ENCODE results near the gene TMEM243.
A peak's percentile ranks its signal among the peaks of the same experiment; 100 is the strongest.

The TMEM243 gene

GRCh38 chr7:87152112-87152896 lies 67.2 kb downstream of the TMEM243 start, which contains the start of gene DMTF1:
DMTF1 (plus strand) TSS chr7:87152453; CDS start chr7:87164942, 12,489 bp downstream.
- H3K9me3 ChIP-seq (ENCODE audit: insufficient read depth, low read depth, low read length), result no peaks in the 10 kb centered on the region

GRCh38 chr7:87151729-87152111 lies 67.8 kb downstream of the TMEM243 start:
- no peak for DNase-seq
- Histone ChIP-seq H3K4me1 (ENCODE audit: control insufficient read depth in 1 of 2, insufficient read depth in 2 of 2, low read length in 2 of 2) (no peaks in the 10 kb centered on the region), H3K9me3 (ENCODE audit: insufficient read depth, low read depth, low read length) (no peaks in the 10 kb centered on the region), H2AFZ (ENCODE audit: insufficient read depth, low read length, poor library complexity) (peak overlapping the region; percentile 97), H3K79me2 (ENCODE audit: control insufficient read depth, insufficient read depth, low read length, poor library complexity) (peaks cover 8% of the 10 kb centered on the region), H2BK5ac (ENCODE audit: low read depth, low read length, poor library complexity) (peak overlapping the region; percentile 76), H3K4me2 (ENCODE audit: low read length) (peak overlapping the region; percentile 68), H3K27me3 (ENCODE audit: insufficient read depth, low read length) (no peaks in the 10 kb centered on the region), H3K4ac (ENCODE audit: low read depth, low read length) (peak overlapping the region; percentile 28), H4K12ac (ENCODE audit: low read depth, low read length) (peak overlapping the region; percentile 89), H3K27ac (ENCODE audit: low read depth, low read length) (peak overlapping the region; percentile 89), H4K8ac (ENCODE audit: low read depth, low read length) (peak overlapping the region; percentile 94), H3K23ac (ENCODE audit: low read length) (no peak overlapping the region), H2AK5ac (ENCODE audit: low read length) (no peak overlapping the region), H3K9ac (ENCODE audit: low read length) (peak overlapping the region; percentile 85), H3K79me1 (ENCODE audit: low read length) (peaks cover 12% of the 10 kb centered on the region), H2BK12ac (ENCODE audit: low read length) (peak overlapping the region; percentile 56), H3K18ac (ENCODE audit: low read length) (peak overlapping the region; percentile 89), H3K4me3 (ENCODE audit: low read depth, low read length) (peak overlapping the region; percentile 98), H3K36me3 (ENCODE audit: control insufficient read depth in 1 of 2, insufficient read depth in 2 of 2, low read length in 2 of 2) (no peaks in the 10 kb centered on the region), H3K14ac (ENCODE audit: low read length) (peak overlapping the region; percentile 90), H2BK120ac (ENCODE audit: insufficient read depth, low read length, poor library complexity) (peak overlapping the region; percentile 82), H4K91ac (ENCODE audit: low read depth, low read length) (peak overlapping the region; percentile 93)
- WGBS (ENCODE audit: extremely low coverage, insufficient coverage, insufficient read length), result no CpG with 5 or more reads among the region's 13 CpGs

More at GRCh38 chr7:87152112-87152896, 67.2 kb downstream of the TMEM243 start, which contains the start of gene DMTF1:
- Histone ChIP-seq H2BK120ac (ENCODE audit: insufficient read depth, low read length, poor library complexity) (peak within 1 kb of the TSS; percentile 94), H3K9ac (ENCODE audit: low read length) (peak within 1 kb of the TSS; percentile 97), H3K4me3 (ENCODE audit: low read depth, low read length) (peak within 1 kb of the TSS; percentile 98), H3K79me2 (ENCODE audit: control insufficient read depth, insufficient read depth, low read length, poor library complexity) (peaks cover 8% of the 10 kb centered on the region), H3K4ac (ENCODE audit: low read depth, low read length) (peak within 1 kb of the TSS; percentile 87), H3K27me3 (ENCODE audit: insufficient read depth, low read length) (no peaks in the 10 kb centered on the region), H3K79me1 (ENCODE audit: low read length) (peaks cover 12% of the 10 kb centered on the region), H3K23ac (ENCODE audit: low read length) (no peak within 1 kb of the TSS), H3K14ac (ENCODE audit: low read length) (peak within 1 kb of the TSS; percentile 98), H3K18ac (ENCODE audit: low read length) (peak within 1 kb of the TSS; percentile 100), H4K12ac (ENCODE audit: low read depth, low read length) (peak within 1 kb of the TSS; percentile 89), H3K4me1 (ENCODE audit: control insufficient read depth in 1 of 2, insufficient read depth in 2 of 2, low read length in 2 of 2) (no peaks in the 10 kb centered on the region), H2AFZ (ENCODE audit: insufficient read depth, low read length, poor library complexity) (peak within 1 kb of the TSS; percentile 97), H2BK5ac (ENCODE audit: low read depth, low read length, poor library complexity) (peak within 1 kb of the TSS; percentile 94), H4K91ac (ENCODE audit: low read depth, low read length) (peak within 1 kb of the TSS; percentile 98), H4K8ac (ENCODE audit: low read depth, low read length) (peak within 1 kb of the TSS; percentile 94), H3K27ac (ENCODE audit: low read depth, low read length) (peak within 1 kb of the TSS; percentile 100), H2BK12ac (ENCODE audit: low read length) (peak within 1 kb of the TSS; percentile 56), H3K36me3 (ENCODE audit: control insufficient read depth in 1 of 2, insufficient read depth in 2 of 2, low read length in 2 of 2) (no peaks in the 10 kb centered on the region), H3K4me2 (ENCODE audit: low read length) (peak within 1 kb of the TSS; percentile 68), H2AK5ac (ENCODE audit: low read length) (peak within 1 kb of the TSS; percentile 83)
- DNase-seq, result peak; percentile 96
- no CpG with 5 or more reads among the region's 71 CpGs for WGBS (ENCODE audit: extremely low coverage, insufficient coverage, insufficient read length)

- peaks cover 8% of the 10 kb centered on the region for H3K79me2 ChIP-seq (ENCODE audit: control insufficient read depth, insufficient read depth, low read length, poor library complexity)
Measured at GRCh38 chr7:87151002-87151728, 68.4 kb downstream of the TMEM243 start.

GRCh38 chr7:87148332-87148955 lies 71.1 kb downstream of the TMEM243 start:
- Histone ChIP-seq H3K23ac (ENCODE audit: low read length) (no peak overlapping the region), H3K36me3 (ENCODE audit: control insufficient read depth in 1 of 2, insufficient read depth in 2 of 2, low read length in 2 of 2) (no peaks in the 10 kb centered on the region), H3K4me3 (ENCODE audit: low read depth, low read length) (no peak overlapping the region), H2AK5ac (ENCODE audit: low read length) (no peak overlapping the region), H4K8ac (ENCODE audit: low read depth, low read length) (no peak overlapping the region), H2BK120ac (ENCODE audit: insufficient read depth, low read length, poor library complexity) (no peak overlapping the region), H3K9me3 (ENCODE audit: insufficient read depth, low read depth, low read length) (no peaks in the 10 kb centered on the region), H3K4ac (ENCODE audit: low read depth, low read length) (no peak overlapping the region), H2AFZ (ENCODE audit: insufficient read depth, low read length, poor library complexity) (no peak overlapping the region), H3K9ac (ENCODE audit: low read length) (no peak overlapping the region), H4K12ac (ENCODE audit: low read depth, low read length) (no peak overlapping the region), H3K18ac (ENCODE audit: low read length) (no peak overlapping the region), H2BK12ac (ENCODE audit: low read length) (no peak overlapping the region), H4K91ac (ENCODE audit: low read depth, low read length) (no peak overlapping the region), H3K27ac (ENCODE audit: low read depth, low read length) (no peak overlapping the region), H3K79me1 (ENCODE audit: low read length) (peaks cover 12% of the 10 kb centered on the region), H3K79me2 (ENCODE audit: control insufficient read depth, insufficient read depth, low read length, poor library complexity) (peaks cover 8% of the 10 kb centered on the region), H3K4me2 (ENCODE audit: low read length) (no peak overlapping the region), H3K27me3 (ENCODE audit: insufficient read depth, low read length) (no peaks in the 10 kb centered on the region), H3K14ac (ENCODE audit: low read length) (no peak overlapping the region), H3K4me1 (ENCODE audit: control insufficient read depth in 1 of 2, insufficient read depth in 2 of 2, low read length in 2 of 2) (no peaks in the 10 kb centered on the region), H2BK5ac (ENCODE audit: low read depth, low read length, poor library complexity) (no peak overlapping the region)
- DNase-seq, result peak in 1 of 2 donors; percentile 64
- no CpG with 5 or more reads among the region's 1 CpG for WGBS (ENCODE audit: extremely low coverage, insufficient coverage, insufficient read length)

More at GRCh38 chr7:87151002-87151728, 68.4 kb downstream of the TMEM243 start:
- Histone ChIP-seq H4K91ac (ENCODE audit: low read depth, low read length) (no peak overlapping the region), H2AFZ (ENCODE audit: insufficient read depth, low read length, poor library complexity) (no peak overlapping the region), H3K27ac (ENCODE audit: low read depth, low read length) (no peak overlapping the region), H4K8ac (ENCODE audit: low read depth, low read length) (peak overlapping the region; percentile 37), H3K36me3 (ENCODE audit: control insufficient read depth in 1 of 2, insufficient read depth in 2 of 2, low read length in 2 of 2) (no peaks in the 10 kb centered on the region), H3K4me2 (ENCODE audit: low read length) (peak overlapping the region; percentile 68), H3K79me1 (ENCODE audit: low read length) (peaks cover 12% of the 10 kb centered on the region), H3K4me1 (ENCODE audit: control insufficient read depth in 1 of 2, insufficient read depth in 2 of 2, low read length in 2 of 2) (no peaks in the 10 kb centered on the region), H3K9me3 (ENCODE audit: insufficient read depth, low read depth, low read length) (no peaks in the 10 kb centered on the region), H3K14ac (ENCODE audit: low read length) (no peak overlapping the region), H3K18ac (ENCODE audit: low read length) (no peak overlapping the region), H3K4ac (ENCODE audit: low read depth, low read length) (no peak overlapping the region), H2BK120ac (ENCODE audit: insufficient read depth, low read length, poor library complexity) (no peak overlapping the region), H3K23ac (ENCODE audit: low read length) (no peak overlapping the region), H3K9ac (ENCODE audit: low read length) (no peak overlapping the region), H4K12ac (ENCODE audit: low read depth, low read length) (no peak overlapping the region), H3K27me3 (ENCODE audit: insufficient read depth, low read length) (no peaks in the 10 kb centered on the region), H2BK5ac (ENCODE audit: low read depth, low read length, poor library complexity) (no peak overlapping the region), H3K4me3 (ENCODE audit: low read depth, low read length) (no peak overlapping the region), H2BK12ac (ENCODE audit: low read length) (no peak overlapping the region), H2AK5ac (ENCODE audit: low read length) (no peak overlapping the region)
- WGBS (ENCODE audit: extremely low coverage, insufficient coverage, insufficient read length), result no CpG with 5 or more reads among the region's 9 CpGs
- DNase-seq, result no peak

Data from trophoblast cell (in vitro differentiated cells and primary cell).